HepG2 (cell line): Measurements from ENCODE around the gene ATG2A. TPM values are rescaled to one million over a fixed set of nuclear protein-coding genes. Genes with fewer than 3 reads are reported as not detected.
A peak's percentile ranks its signal among the peaks of the same experiment; 100 is the strongest.

Experiments used
- AGO1 ChIP-seq: fragments of 200-400 bp; formaldehyde crosslinking; IDR thresholded peaks from 2 replicates; pipeline ENCODE4 v1.6.1; 2017; ENCODE audit warnings: mild to moderate bottlenecking, low read depth, low read length, moderate library complexity; ENCODE audit not compliant: poor library complexity, severe bottlenecking
- BCLAF1 ChIP-seq: fragments of 450-650 bp; IDR thresholded peaks from 2 replicates; pipeline ENCODE4 v1.6.1; 2017; ENCODE audit warnings: mild to moderate bottlenecking
- BRD4 ChIP-seq: sonication (generic); formaldehyde crosslinking; IDR thresholded peaks from 2 replicates; pipeline ENCODE4 v1.4.0; 2020; ENCODE audit warnings: missing genetic modification reagents
- FOSL1 ChIP-seq: sonication (generic); formaldehyde crosslinking; IDR thresholded peaks from 2 replicates; pipeline ENCODE4 v1.9.0; 2021; ENCODE audit warnings: missing genetic modification reagents, borderline replicate concordance
- GMEB2 ChIP-seq: IDR thresholded peaks from 2 replicates; pipeline ENCODE4 v1.6.1; 2016; ENCODE audit warnings: missing biosample characterization, missing genetic modification reagents, low read depth
- HDAC2 ChIP-seq: sonication (generic); formaldehyde crosslinking; IDR thresholded peaks from 2 replicates; pipeline ENCODE4 v1.4.0; 2020; ENCODE audit warnings: missing genetic modification reagents
- MAFF ChIP-seq: IDR thresholded peaks from 2 replicates; pipeline ENCODE4 v1.6.1; 2011; ENCODE audit warnings: low read depth, low read length, improper control_type of control experiment
- NFATC3 ChIP-seq: sonication (generic); formaldehyde crosslinking; IDR thresholded peaks from 2 replicates; pipeline ENCODE4 v1.5.1; 2020; ENCODE audit warnings: mild to moderate bottlenecking, missing genetic modification reagents
- PHF20 ChIP-seq: sonication (generic); formaldehyde crosslinking; IDR thresholded peaks from 2 replicates; pipeline ENCODE4 v1.5.0; 2020; ENCODE audit warnings: mild to moderate bottlenecking, missing genetic modification reagents
- SIN3B ChIP-seq: fragments of 150-350 bp; IDR thresholded peaks from 2 replicates; pipeline ENCODE4 v1.6.1; 2014; ENCODE audit warnings: low read length
- TFE3 ChIP-seq: IDR thresholded peaks from 2 replicates; pipeline ENCODE4 v1.6.1; 2016
- TRIM22 ChIP-seq: fragments of 450-650 bp; IDR thresholded peaks from 2 replicates; pipeline ENCODE4 v1.6.1; 2017
- ZBTB33 ChIP-seq: sonication (generic); formaldehyde crosslinking; IDR thresholded peaks from 2 replicates; pipeline ENCODE4 v1.4.0; 2020; ENCODE audit warnings: missing genetic modification reagents
- ZNF224 ChIP-seq: sonication (generic); formaldehyde crosslinking; IDR thresholded peaks from 2 replicates; pipeline ENCODE4 v1.5.0; 2020; ENCODE audit warnings: mild to moderate bottlenecking, missing genetic modification reagents
- ZNF275 ChIP-seq: sonication (generic); formaldehyde crosslinking; IDR thresholded peaks from 2 replicates; pipeline ENCODE4 v1.8.0; 2022; ENCODE audit warnings: missing genetic modification reagents, mild to moderate bottlenecking, inconsistent platforms, borderline replicate concordance
- ZNF383 ChIP-seq: sonication (generic); formaldehyde crosslinking; IDR thresholded peaks from 2 replicates; pipeline ENCODE4 v1.4.0; 2020; ENCODE audit warnings: missing genetic modification reagents, mild to moderate bottlenecking, borderline replicate concordance
- ZNF749 ChIP-seq: sonication (generic); formaldehyde crosslinking; IDR thresholded peaks from 2 replicates; pipeline ENCODE4 v1.8.0; 2022; ENCODE audit warnings: mild to moderate bottlenecking, missing genetic modification reagents, moderate library complexity, borderline replicate concordance
- polyA plus RNA-seq, 8 experiments: library from polyadenylated mRNA; depleted of rRNA in 3 of 8; stranded (reverse) in 7 of 8; unstranded in 1 of 8; fragments of >200 nt; fragmentation: Illumina TruSeq in 4 of 8; extraction: Trizol in 4 of 8; gene quantifications; 2 replicates each; pipeline versions ENCODE4 v1.2.1 to v1.2.3, GENCODE V29; 2011 to 2016; ENCODE audit warnings: low read depth in 4 of 8, missing spikeins in 1 of 8, mixed read lengths in 1 of 8; ENCODE audit not compliant: insufficient read depth in 1 of 8
- total RNA-seq, 5 experiments: library from RNA; depleted of rRNA; stranded (reverse); fragments of >200 nt; fragmentation: Illumina TruSeq; extraction: Trizol; gene quantifications; 2 replicates each; pipeline ENCODE4 v1.2.3, GENCODE V29; 2016; ENCODE audit warnings: low read depth in 1 of 5

Gene ATG2A
- total and polyA plus RNA-seq, 2 of the 13 experiments (the other 11 are each of a cell fraction or from before 2014, with no cell fraction given): 6.7 to 8.0 TPM

- TF ChIP-seq TRIM22: no peak
- TF ChIP-seq GMEB2 (CRISPR knock-in tag): no peak
- TF ChIP-seq ZNF749 (CRISPR knock-in tag): no peak
- TF ChIP-seq PHF20 (CRISPR knock-in tag): peak; percentile 26; the same call in 1 of the 2 replicates
- TF ChIP-seq TFE3 (CRISPR knock-in tag): peak; percentile 93
- TF ChIP-seq BRD4: peak; percentile 14; the same call in 1 of the 2 replicates
- no peak for TF ChIP-seq SIN3B
- 0 out of 2 replicates have a peak, but pooled peaks have one; percentile 9 for TF ChIP-seq NFATC3 (CRISPR knock-in tag)
- TF ChIP-seq MAFF: no peak
- no peak; the same call in 1 of the 2 replicates for TF ChIP-seq FOSL1 (CRISPR knock-in tag)
- peak; percentile 80 for TF ChIP-seq AGO1
- no peak for TF ChIP-seq ZBTB33 (CRISPR knock-in tag)
- peak; percentile 89 for TF ChIP-seq HDAC2 (CRISPR knock-in tag)
- peak; percentile 84; the same call in 1 of the 2 replicates for TF ChIP-seq ZNF383 (CRISPR knock-in tag)
- no peak for TF ChIP-seq ZNF275
- TF ChIP-seq ZNF224 (CRISPR knock-in tag): 0 out of 2 replicates have a peak, but pooled peaks have one; percentile 18
- no peak for TF ChIP-seq BCLAF1
Measured at GRCh38 chr11:64893194-64894069, 23.6 kb downstream of the ATG2A start (continued).
